AG10803 (cell line): ENCODE measurements around the gene HRK.
A peak's percentile ranks its signal among the peaks of the same experiment; 100 is the strongest.

Source experiments
- DNase-seq: peaks from one replicate; pipeline ENCODE4 v3.0.0; 2010; ENCODE audit warnings: low read depth
- H3K4me3 ChIP-seq: 2 replicates; pipeline ENCODE4 v1.5.1; 2011; ENCODE audit warnings: mild to moderate bottlenecking, low read length, control low read depth
- TF ChIP-seq, protein P1 (sequence below): conservative IDR thresholded peaks from 2 replicates; pipeline ENCODE4 v1.5.1; 2011; ENCODE audit warnings: mild to moderate bottlenecking, low read length, control low read depth, inconsistent platforms

The HRK gene

DNA sequence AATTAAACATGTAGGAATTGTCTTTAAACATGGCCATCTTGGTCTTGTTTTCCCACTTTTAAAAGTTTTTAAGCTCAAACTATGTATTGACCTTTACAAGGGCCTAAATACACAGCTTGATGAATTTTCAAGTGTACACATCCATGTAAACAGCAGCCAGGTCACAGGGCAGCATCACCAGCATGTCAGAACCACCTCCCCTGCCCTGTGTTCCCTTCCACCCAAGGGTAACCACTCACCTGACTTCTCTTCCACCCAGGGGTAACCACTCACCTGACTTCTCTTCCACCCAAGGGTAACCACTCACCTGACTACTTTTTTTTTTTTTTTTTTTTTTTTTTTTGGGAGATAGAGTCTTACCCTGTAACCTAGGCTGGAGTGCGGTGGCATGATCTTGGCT lies 34.1 kb upstream of the HRK start:
- TF ChIP-seq, protein P1, sequence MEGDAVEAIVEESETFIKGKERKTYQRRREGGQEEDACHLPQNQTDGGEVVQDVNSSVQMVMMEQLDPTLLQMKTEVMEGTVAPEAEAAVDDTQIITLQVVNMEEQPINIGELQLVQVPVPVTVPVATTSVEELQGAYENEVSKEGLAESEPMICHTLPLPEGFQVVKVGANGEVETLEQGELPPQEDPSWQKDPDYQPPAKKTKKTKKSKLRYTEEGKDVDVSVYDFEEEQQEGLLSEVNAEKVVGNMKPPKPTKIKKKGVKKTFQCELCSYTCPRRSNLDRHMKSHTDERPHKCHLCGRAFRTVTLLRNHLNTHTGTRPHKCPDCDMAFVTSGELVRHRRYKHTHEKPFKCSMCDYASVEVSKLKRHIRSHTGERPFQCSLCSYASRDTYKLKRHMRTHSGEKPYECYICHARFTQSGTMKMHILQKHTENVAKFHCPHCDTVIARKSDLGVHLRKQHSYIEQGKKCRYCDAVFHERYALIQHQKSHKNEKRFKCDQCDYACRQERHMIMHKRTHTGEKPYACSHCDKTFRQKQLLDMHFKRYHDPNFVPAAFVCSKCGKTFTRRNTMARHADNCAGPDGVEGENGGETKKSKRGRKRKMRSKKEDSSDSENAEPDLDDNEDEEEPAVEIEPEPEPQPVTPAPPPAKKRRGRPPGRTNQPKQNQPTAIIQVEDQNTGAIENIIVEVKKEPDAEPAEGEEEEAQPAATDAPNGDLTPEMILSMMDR: no peak
- DNase-seq: no peak
- no peak overlapping the region for H3K4me3 ChIP-seq

DNA sequence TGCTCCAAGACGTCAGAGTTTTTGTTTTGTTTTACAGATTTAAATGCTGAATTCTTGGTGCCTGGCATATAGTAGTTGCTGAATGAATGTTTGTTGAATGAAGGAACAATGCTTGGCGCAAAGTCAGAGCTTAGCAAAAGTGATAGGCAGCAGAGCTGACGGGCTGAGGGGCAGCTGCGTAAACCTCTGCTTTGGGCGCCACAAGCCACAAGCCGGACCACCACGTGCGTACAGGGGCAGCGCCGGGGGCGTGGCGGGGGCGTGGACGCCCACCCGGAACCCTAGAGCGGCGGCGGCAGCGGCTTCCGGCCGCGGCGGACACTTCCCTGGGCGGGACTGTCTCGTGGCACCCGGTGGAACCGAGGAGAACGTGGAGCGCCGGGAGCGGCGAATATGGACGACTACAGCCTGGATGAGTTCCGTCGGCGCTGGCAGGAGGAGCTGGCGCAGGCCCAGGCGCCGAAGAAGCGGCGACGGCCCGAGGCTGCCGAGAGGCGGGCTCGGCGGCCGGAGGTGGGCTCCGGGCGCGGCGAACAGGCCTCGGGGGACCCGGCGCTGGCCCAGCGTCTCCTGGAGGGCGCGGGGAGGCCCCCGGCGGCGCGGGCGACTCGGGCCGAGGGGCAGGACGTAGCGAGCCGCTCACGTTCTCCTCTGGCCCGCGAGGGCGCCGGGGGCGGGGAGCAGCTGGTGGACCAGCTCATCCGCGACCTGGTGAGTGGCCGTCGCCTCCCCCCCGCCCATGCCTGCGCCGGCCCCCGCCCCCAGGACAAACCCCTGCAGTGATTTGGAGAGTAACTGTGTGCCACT lies 29.6 kb upstream of the HRK start, which contains the start of gene FBXW8:
FBXW8 (plus strand) TSS at position 306 of the 807 bp plus-strand sequence; CDS start at position 394, 88 bp downstream.
- TF ChIP-seq, protein P1: no peak
- peak; percentile 68 for DNase-seq
- peak within 1 kb of the TSS; percentile 70 for H3K4me3 ChIP-seq

DNA sequence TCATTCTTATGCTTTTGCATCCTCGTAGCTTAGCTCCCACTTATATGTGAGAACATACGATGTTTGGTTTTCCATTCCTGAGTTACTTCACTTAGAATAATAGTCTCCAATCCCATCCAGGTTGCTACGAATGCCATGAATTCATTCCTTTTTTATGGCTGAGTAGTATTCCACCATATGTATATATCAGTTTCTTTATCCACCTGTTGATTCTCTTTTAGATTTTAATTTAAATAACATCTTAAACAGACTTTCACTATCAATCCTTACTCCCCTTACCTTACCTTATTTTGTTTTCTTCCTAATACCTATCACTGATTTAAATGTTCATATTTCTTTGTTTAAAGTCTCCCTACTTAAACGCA lies 29.0 kb upstream of the HRK start:
- TF ChIP-seq, protein P1: no peak
- peak overlapping the region; percentile 70 for H3K4me3 ChIP-seq
- DNase-seq: no peak

DNA sequence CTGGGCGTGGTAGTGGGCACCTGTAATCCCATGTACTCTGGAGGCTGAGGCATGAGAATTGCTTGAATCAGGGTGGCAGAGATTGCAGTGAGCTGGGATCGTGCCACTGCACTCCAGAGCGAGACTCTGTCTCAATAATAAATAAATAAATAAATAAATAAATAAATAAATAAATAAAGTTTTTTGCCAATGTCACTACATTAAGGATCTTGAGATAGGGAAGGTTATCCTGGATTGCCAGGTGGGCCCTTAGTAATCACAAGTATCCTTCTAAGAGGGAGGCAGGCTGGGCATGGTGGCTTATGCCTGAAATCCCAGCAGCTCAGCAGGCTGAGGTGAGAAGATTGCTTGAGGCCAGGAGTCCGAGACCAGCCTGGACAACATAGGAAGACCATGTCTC lies 25.0 kb upstream of the HRK start:
- TF ChIP-seq, protein P1: no peak
- no peak for DNase-seq
- H3K4me3 ChIP-seq: no peak overlapping the region

DNA sequence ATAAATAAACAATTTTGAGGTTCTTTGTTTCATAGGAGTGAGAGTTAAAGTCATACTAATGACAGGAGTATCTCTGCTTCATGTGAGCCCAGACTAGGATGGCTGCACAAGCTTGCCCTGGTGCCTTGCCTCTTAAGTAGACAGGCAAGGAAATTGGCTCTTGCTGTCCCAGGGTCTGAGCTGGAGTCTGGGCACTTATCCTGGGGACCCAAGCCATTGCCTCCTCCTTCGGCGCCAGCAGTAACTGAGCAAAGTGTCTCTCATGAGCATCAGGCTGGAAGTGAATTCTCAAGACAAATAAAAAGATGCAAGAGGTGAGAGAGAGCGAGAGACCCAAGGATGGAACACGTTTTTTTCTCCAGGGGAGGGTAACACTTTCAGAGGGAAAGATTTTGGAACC lies 22.6 kb upstream of the HRK start:
- TF ChIP-seq, protein P1: no peak
- H3K4me3 ChIP-seq: no peak overlapping the region
- DNase-seq: no peak

DNA sequence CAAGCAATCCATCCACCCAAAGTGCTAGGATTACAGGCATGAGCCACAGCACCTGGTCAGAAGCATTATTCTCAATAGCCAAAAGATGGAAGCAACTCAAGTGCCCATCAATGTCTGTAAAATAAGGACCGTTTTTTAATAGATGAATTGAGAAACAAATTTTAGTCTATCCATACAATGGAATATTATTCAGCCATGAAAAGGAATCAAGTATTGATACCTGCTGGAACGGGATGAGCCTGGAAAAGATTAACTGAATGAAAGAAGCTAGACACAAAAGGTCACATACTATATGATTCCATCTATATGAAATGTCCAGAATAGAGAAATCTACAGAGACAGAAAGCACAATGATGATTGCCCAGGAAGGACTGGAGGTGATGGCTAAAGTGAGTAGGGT lies 20.4 kb upstream of the HRK start:
- H3K4me3 ChIP-seq: no peak overlapping the region
- TF ChIP-seq, protein P1: no peak
- no peak for DNase-seq

DNA sequence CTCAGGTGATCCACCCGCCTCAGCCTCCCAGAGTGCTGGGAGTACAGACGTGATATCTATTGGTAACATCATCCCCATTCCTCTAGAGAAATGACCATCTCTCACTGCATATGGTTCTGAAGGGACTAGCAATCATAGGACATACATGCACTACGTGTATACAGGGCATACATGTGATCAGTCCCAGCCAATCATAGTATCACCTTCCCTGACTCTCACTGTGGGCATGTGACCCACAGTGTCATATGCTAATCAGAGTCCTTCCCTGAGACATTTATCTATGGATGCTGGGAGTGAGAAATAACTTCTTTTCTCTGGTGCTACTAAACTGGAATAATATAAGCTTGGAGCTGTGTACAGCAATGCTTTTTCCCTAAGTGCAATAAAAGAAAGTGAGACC lies 17.4 kb upstream of the HRK start:
- H3K4me3 ChIP-seq: no peak overlapping the region
- DNase-seq: no peak
- TF ChIP-seq, protein P1: no peak
